ENCODE results near the gene CDKN2D.

Gene CDKN2D

DNA sequence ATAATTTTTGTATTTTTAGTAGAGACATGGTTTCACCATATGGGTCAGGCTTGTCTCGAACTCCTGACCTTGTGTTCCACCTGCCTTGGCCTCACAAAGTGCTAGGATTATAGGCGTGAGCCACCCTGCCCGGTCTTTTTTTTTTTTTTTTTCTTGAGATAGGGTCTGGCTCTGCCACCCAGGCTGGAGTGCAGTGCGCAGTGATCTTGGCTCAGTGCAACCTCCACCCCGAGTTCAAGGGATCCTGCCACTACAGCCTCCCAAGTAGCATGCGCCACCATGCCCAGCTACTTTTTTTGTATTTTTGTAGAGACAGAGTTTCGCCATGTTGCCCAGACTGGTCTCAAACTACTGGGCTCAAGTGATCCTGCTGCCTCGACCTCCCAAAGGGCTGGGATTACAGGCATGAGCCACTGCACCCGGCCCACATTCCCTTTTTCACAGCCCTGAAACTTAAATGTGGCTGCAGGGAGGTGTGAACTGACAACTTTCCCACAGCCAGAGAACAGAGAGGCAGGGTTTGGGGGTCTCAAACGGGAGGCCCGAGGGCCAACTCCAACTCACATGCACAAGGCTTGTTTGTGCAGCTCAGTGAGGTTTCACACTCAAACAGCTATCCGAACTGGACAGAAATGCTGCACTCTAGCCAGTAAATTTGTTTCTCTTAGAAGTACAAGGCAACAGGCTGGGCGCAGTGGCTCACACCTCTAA lies 47.2 kb downstream of the CDKN2D start:
- no peak for DNase-seq (ENCODE audit: low read depth in 4 of 4, low spot score in 1 of 4)

- no peak for DNase-seq (ENCODE audit: low read depth in 4 of 4, low spot score in 1 of 4)
Observed at GRCh38 chr19:10520652-10521318, 48.0 kb downstream of the CDKN2D start.

- DNase-seq (ENCODE audit: low read depth in 4 of 4, low spot score in 1 of 4): no peak
Observed at GRCh38 chr19:10519421-10519820, 49.4 kb downstream of the CDKN2D start.

GRCh38 chr19:10518444-10519361 lies 50.1 kb downstream of the CDKN2D start:
- DNase-seq (ENCODE audit: low read depth in 4 of 4, low spot score in 1 of 4): no peak

DNA sequence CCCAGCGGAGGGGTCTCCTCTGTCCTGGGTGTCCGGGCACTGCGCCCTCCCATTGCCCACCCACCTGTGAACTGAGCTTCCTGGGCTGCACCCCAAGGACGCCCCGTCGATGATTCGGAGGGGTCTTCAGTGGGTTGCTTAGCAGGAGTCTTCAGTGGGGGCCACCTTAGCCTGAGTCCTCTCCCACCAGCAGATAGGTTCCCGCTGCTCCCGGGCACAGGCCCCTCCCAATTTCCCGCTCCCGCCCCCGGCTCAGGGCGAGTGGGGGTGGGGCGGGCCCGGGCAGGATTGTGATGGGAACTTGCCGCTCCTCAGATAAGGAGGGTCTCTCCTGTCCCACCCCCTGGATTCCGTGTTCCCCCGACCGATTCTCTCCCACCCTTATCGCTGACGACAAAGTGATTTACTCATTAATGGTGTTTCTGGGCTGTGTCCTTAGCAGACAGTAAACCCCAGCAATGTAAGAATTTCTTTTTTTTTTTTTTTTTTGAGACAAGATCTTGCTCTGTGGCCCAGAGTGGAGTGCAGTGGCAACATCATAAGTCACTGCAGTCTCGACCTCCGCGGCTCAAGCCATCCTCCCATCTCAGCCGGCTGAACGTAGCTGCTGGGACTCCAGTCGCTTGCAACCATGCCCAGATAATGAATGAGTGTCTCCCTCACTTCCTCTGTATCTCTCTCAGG lies 50.9 kb downstream of the CDKN2D start:
- DNase-seq (ENCODE audit: low read depth in 4 of 4, low spot score in 1 of 4): no peak

- DNase-seq (ENCODE audit: low read depth in 4 of 4, low spot score in 1 of 4): no peak
Observed at GRCh38 chr19:10517361-10517759, 51.4 kb downstream of the CDKN2D start, which contains the start of gene S1PR5. Gene S1PR5 (minus strand): TSS chr19:10517447. CDS start chr19:10515011, 2,436 bp downstream.

DNA sequence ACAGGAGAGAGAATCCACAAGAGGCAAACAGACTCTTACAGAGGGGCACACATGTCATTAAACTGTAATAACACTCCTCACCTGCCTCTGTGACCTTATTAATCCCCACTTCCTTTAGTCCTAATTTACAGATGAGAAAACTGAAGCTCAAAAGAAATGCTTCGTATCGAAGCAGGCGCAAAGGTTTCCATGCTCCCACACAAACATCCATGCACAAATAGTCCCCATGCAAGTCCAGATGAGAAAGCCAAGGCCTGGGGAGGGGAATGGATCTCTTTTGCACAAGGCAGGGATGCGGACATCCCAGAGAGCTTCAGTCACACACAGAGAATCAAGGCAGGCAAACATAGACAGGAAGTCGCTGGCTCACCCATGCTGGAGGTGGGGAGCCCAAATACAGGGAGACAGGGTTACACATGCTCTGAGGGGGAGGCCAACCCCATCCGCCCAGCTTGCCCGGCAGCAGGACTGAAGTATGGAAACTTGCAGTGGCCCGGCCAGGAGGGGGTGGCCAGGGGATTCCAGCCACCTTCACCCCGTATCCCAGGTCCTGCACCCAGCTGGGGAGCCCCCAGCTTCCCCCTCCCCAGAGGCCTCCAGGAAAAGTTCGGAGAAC lies 52.0 kb downstream of the CDKN2D start:
- no peak for DNase-seq (ENCODE audit: low read depth in 4 of 4, low spot score in 1 of 4)
